RPMI7951 (cell line): ENCODE results near the gene OR1L6. TPM values are rescaled to one million over a fixed set of nuclear protein-coding genes. Genes with fewer than 3 reads are reported as not detected.

Experiments
- DNase-seq: peaks from one replicate; pipeline ENCODE4 v3.0.0-alpha.2; 2012; ENCODE audit warnings: low read depth
- total RNA-seq: library from RNA; depleted of rRNA; stranded (reverse); fragments of >200 nt; shearing (Covaris generic); gene quantifications from 2 replicates; pipeline ENCODE4 v1.2.3, GENCODE V29; 2014; rRNA removed

Gene OR1L6
- total RNA-seq, result not detected in 2 replicates

- DNase-seq, result no peak
Measured at GRCh38 chr9:122742003-122742402, at the start of gene OR1L6. Gene OR1L6 (plus strand): TSS chr9:122742303. CDS start chr9:122749848, 7,545 bp downstream.

DNA sequence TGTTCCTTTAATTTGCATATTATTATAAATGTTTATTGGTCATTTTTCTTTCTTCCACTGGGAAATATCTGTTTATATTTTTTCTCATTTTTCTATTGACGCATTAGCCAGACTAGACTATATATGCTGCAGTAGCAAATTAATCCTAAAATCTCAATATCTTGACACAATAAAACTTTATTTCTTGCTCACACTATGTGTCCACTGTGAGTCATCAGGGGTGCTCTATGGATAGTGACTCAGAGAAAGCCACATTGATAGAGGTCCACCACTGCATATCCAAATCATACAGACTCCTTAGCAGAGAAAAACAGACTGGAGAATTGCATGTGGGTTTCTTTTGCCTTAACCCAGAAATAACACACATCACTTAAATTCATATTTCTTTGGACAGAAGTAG lies 46.4 kb upstream of the OR1L6 start:
- DNase-seq, result peak; percentile 4

DNA sequence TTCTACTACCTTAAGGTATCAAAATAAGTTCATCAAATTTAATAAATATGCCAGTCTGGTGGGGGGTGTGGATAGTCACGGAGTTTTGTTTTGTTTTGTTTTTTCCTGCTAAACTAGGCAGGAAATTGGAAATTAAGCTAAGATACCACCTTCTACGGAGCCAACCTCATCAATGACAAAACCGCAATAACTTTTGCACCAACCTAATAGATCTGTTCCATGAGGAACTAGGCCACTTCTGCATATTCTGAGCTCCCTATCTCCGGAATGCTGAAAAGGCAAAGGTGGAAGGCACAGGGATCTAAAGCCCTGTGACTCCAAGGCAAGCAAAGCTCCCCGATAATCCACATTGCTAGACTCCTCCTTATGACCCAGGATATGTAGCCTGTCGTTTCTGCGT lies 24.1 kb upstream of the OR1L6 start:
- DNase-seq, result no peak

- no peak for DNase-seq
Measured at GRCh38 chr9:122719218-122719617, 22.9 kb upstream of the OR1L6 start.

- DNase-seq, result no peak
Measured at GRCh38 chr9:122723690-122724089, 18.4 kb upstream of the OR1L6 start, which contains the start of gene OR1L4. Gene OR1L4 (plus strand): TSS chr9:122723990. CDS start chr9:122723990, 0 bp downstream.

DNA sequence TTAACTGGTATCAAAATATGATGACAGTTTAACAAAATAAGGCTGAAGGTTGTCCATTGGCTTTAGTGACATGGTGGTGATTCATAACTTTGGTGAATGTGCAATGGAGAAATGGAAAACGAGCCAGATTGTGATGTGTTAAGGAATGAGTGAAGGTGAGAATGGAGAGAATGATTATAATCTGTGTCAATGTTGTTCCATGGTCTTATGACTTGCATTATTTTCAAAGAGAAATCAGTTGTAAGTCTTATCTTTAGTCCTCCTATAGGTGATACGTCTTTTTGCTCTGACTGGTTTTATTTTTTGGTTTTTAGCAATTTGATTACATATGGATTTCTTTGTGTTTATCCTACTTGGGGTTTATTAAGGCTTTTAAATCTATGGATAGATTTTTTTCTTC lies 12.7 kb downstream of the OR1L6 start:
- no peak for DNase-seq

DNA sequence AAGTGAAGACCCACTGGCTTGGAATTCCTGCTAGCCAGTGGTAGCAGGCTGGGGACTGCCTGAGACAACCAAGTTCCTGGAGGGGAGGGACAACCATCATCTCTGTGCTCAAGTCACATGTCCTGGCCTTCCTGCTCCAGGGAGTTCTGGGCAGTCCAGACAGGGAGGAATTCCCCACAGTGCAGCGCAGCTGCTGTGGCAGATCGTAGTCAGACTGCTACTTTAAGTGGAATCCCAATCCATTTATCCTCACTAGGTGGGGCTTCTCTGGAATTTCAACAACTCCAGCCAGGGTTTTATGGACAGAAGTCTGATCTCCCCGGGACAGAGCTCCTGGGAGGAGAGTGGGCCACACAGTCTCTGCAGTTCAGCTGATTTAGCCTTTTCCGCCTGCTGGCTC lies 25.7 kb downstream of the OR1L6 start:
- no peak for DNase-seq

- DNase-seq, result no peak
Measured at GRCh38 chr9:122777052-122777451, 34.9 kb downstream of the OR1L6 start.

GRCh38 chr9:122777935-122778627 lies 36.0 kb downstream of the OR1L6 start:
- peak; percentile 40 for DNase-seq

GRCh38 chr9:122779181-122779580 lies 37.1 kb downstream of the OR1L6 start:
- no peak for DNase-seq

GRCh38 chr9:122780026-122780425 lies 37.9 kb downstream of the OR1L6 start:
- no peak for DNase-seq

GRCh38 chr9:122781671-122782070 lies 39.6 kb downstream of the OR1L6 start:
- DNase-seq, result no peak

DNA sequence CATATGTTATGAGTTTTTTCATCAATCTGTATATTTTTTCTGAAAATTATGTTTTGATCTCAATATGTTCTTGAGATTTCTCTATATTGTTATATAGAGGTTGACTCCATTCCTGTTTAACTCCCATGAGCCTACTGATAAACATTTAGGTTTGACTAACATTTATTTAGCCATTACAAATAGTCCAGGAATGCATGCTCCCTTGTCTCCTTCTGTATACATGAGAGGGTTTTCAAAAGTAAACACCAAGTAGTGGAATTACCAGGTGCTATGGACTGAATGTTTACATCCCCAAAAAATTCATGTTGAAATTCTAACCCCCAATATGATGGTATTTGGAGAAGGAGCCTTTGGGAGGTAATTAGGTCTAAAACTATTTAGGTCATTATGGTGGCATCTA lies 43.2 kb downstream of the OR1L6 start:
- no peak for DNase-seq

DNA sequence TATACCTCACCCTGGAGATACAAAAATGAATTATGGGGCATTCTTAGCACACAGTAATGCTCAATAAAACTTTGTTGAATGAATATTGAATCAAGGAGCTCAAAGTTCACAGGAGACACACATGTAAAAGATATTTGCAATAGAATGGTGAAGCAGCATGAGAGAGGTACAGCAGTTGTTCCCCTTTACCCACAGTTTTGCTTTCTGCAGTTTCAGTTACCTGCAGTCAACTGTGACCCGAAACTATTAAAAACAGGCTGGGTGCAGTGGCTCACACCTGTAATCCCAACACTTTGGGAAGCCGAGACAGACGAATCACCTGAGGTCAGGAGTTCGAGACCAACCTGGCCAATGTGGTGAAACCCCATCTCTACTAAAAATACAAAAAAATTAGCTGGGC lies 44.2 kb downstream of the OR1L6 start:
- no peak for DNase-seq

- DNase-seq, result no peak
Measured at GRCh38 chr9:122788831-122789230, 46.7 kb downstream of the OR1L6 start, which contains the start of gene OR5C1. Gene OR5C1 (plus strand): TSS chr9:122788933. CDS start chr9:122788933, 0 bp downstream.

GRCh38 chr9:122789256-122790046 lies 47.3 kb downstream of the OR1L6 start:
- no peak for DNase-seq

DNA sequence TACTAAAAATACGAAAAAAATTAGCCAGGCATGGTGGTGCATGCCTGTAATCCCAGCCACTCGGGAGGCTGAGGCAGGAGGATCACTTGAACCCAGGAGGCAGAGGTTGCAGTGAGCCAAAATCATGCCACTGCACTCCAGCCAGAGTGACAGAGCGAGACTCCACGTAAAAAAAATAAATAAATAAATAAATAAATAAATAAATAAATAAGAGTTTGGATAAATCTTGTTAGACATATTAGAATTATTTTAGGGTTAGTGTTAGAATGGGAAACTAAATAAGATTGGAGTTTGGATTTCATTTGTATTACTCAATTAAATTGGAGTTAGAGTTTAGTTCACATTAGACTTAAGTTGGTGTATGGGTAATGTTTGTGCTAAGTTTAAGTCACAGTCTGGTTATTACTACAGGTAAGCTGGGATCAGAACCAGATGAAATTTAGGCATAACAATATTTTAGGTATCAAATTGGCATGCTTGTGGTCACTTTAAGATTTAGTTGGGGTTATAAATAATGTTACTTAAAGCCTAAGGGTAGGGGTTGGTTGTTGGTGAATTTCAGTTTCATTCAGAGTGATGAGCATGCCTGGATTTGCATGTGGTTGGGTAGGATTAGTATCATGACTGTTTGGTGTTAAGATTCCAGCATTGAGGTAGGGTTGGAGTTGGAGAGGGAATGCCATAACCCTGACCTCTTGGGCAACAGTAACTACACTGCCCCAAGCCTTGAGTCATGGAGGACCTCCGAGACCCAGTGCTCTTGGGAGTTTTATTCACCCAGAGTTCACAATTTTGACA lies 50.0 kb downstream of the OR1L6 start:
- DNase-seq, result no peak

- no peak for DNase-seq
Measured at GRCh38 chr9:122797316-122798063, 55.4 kb downstream of the OR1L6 start.
